Endothelial cell of umbilical vein (primary cell): ENCODE measurements around the gene EZR. TPM values are rescaled to one million over a fixed set of nuclear protein-coding genes. Genes with fewer than 3 reads are reported as not detected.

Experiments used
- BruUV-seq: library from RNA; stranded (reverse); fragments of 400-500 nt; replicated peaks from 2 replicates; lab custom pipeline; 2021; lab: Mats Ljungman, UMichigan
- CTCF ChIA-PET: fragments of 300-600, 350-600 bp; sonication (Branson Sonifier 250); formaldehyde crosslinking; loops from one replicate; lab custom pipeline; 2021; ENCODE audit warnings: antibody characterized with exemption, inconsistent platforms; lab: Charles Lee
- POLR2A ChIA-PET: fragments of 300-600, 350-600 bp; sonication (Branson Sonifier 250); formaldehyde crosslinking; loops from one replicate; lab custom pipeline; 2021; ENCODE audit warnings: antibody characterized with exemption, inconsistent platforms; lab: Charles Lee
- DNase-seq: peaks from one replicate; pipeline ENCODE4 v3.0.0-alpha.2; 2011; ENCODE audit warnings: low read depth, low spot score
- FAIRE-seq: peaks from 2 replicates; lab custom pipeline; 2011; peaks lifted over from hg19 to GRCh38; lab: Jason Lieb, UNC
- H2AFZ ChIP-seq: 2 replicates; pipeline ENCODE4 v1.6.0; 2012; ENCODE audit warnings: low read depth, low read length, control low read depth, inconsistent platforms
- H3K27ac ChIP-seq: 2 replicates; pipeline ENCODE4 v1.5.1; 2011; ENCODE audit warnings: low read depth, mild to moderate bottlenecking, control low read depth, low read length, moderate library complexity; ENCODE audit not compliant: insufficient read depth
- H3K27me3 ChIP-seq, 2 experiments: 2 replicates each; pipeline versions ENCODE4 v1.6.0 to v1.6.1; 2011; ENCODE audit warnings: low read length in 2 of 2, mixed read lengths in 1 of 2; ENCODE audit not compliant: control insufficient read depth in 2 of 2, insufficient read depth in 2 of 2
- H3K36me3 ChIP-seq, 2 experiments: 2 replicates in 1 of 2; 3 replicates in 1 of 2; pipeline ENCODE4 v1.5.1; 2011; ENCODE audit warnings: low read length in 2 of 2, mild to moderate bottlenecking in 1 of 2, moderate library complexity in 1 of 2; ENCODE audit not compliant: control insufficient read depth in 2 of 2, insufficient read depth in 2 of 2; ENCODE audit errors: extremely low read depth in 1 of 2
- H3K4me1 ChIP-seq: 3 replicates; pipeline ENCODE4 v1.5.1; 2011; ENCODE audit warnings: mild to moderate bottlenecking, low read length; ENCODE audit not compliant: control insufficient read depth, insufficient read depth; ENCODE audit errors: extremely low read depth
- H3K4me2 ChIP-seq: 2 replicates; pipeline ENCODE4 v1.6.1; 2011; ENCODE audit warnings: low read length, control low read depth, mixed read lengths; ENCODE audit not compliant: insufficient read depth
- H3K4me3 ChIP-seq, 3 experiments: fragments of 200-600 bp in 1 of 3; sonication (generic), shearing (Covaris generic) in 1 of 3; replicated peaks in 1 of 3; 2 replicates each; pipeline ENCODE4 v1.5.1; 2011 to 2016; ENCODE audit warnings: control low read depth in 3 of 3, low read length in 3 of 3, mild to moderate bottlenecking in 2 of 3, inconsistent platforms in 1 of 3, low read depth in 1 of 3, moderate library complexity in 1 of 3; ENCODE audit not compliant: insufficient read depth in 1 of 3
- H3K79me2 ChIP-seq: 2 replicates; pipeline ENCODE4 v1.6.0; 2012; ENCODE audit warnings: low read length, inconsistent platforms; ENCODE audit not compliant: control insufficient read depth, insufficient read depth
- H3K9ac ChIP-seq: replicated peaks from 2 replicates; pipeline ENCODE3; 2011; ENCODE audit warnings: low read length, control low read depth; ENCODE audit not compliant: insufficient read depth; ENCODE audit errors: extremely low read depth
- H3K9me1 ChIP-seq: replicated peaks from 3 replicates; pipeline ENCODE4 v1.6.0; 2011; ENCODE audit warnings: mild to moderate bottlenecking, low read length; ENCODE audit not compliant: control insufficient read depth, insufficient read depth; ENCODE audit errors: extremely low read depth
- H3K9me3 ChIP-seq: replicated peaks from 2 replicates; pipeline ENCODE4 v1.5.1; 2012; ENCODE audit warnings: low read length, inconsistent platforms; ENCODE audit not compliant: control insufficient read depth, insufficient read depth
- H4K20me1 ChIP-seq: replicated peaks from 2 replicates; pipeline ENCODE3; 2011; ENCODE audit warnings: mild to moderate bottlenecking, low read length; ENCODE audit not compliant: control insufficient read depth, insufficient read depth; ENCODE audit errors: extremely low read depth
- CTCF ChIP-seq, 2 donors: IDR thresholded peaks; 1 replicate in 1 of 2; 2 replicates in 1 of 2; pipeline ENCODE4 v1.5.1; 2011; ENCODE audit warnings: low read length in 2 of 2, mild to moderate bottlenecking in 2 of 2, moderate library complexity in 2 of 2, control low read depth in 1 of 2, inconsistent platforms in 1 of 2, low read depth in 1 of 2; ENCODE audit not compliant: insufficient read depth in 1 of 2; ENCODE audit errors: extremely low read depth in 1 of 2
- EZH2 ChIP-seq: IDR thresholded peaks from 2 replicates; pipeline ENCODE4 v1.6.1; 2012; ENCODE audit warnings: borderline replicate concordance, low read depth, mild to moderate bottlenecking, moderate library complexity, low read length, inconsistent platforms; ENCODE audit not compliant: severe bottlenecking
- FOS ChIP-seq: IDR thresholded peaks from 2 replicates; pipeline ENCODE4 v1.6.1; 2011; ENCODE audit warnings: mild to moderate bottlenecking, low read length, moderate library complexity, borderline replicate concordance; ENCODE audit not compliant: insufficient read depth
- GATA2 ChIP-seq: IDR thresholded peaks from 2 replicates; pipeline ENCODE4 v1.7.0; 2011; ENCODE audit warnings: low read depth, mild to moderate bottlenecking, moderate library complexity, mixed read lengths, low read length; ENCODE audit not compliant: insufficient read length, insufficient read depth
- JUN ChIP-seq: IDR thresholded peaks from 2 replicates; pipeline ENCODE4 v1.6.1; 2011; ENCODE audit warnings: borderline replicate concordance, low read depth; ENCODE audit not compliant: insufficient read length, insufficient read depth
- MAX ChIP-seq: IDR thresholded peaks from 2 replicates; pipeline ENCODE4 v1.6.1; 2011; ENCODE audit not compliant: insufficient read depth, insufficient read length
- MYC ChIP-seq: IDR thresholded peaks from one replicate; pipeline ENCODE4 v1.6.1; 2011; ENCODE audit warnings: mild to moderate bottlenecking, low read depth, low read length
- POLR2A ChIP-seq: IDR thresholded peaks from 2 replicates; pipeline ENCODE4 v1.6.1; 2012; ENCODE audit warnings: low read depth, mild to moderate bottlenecking, control low read depth, low read length
- POLR2AphosphoS5 ChIP-seq: IDR thresholded peaks from 2 replicates; pipeline ENCODE4 v1.6.1; 2012; ENCODE audit warnings: low read depth, mild to moderate bottlenecking, control low read depth, low read length, moderate library complexity; ENCODE audit not compliant: insufficient read depth
- dilution Hi-C: fragments of 300-500 bp; cut with MboI; formaldehyde crosslinking; loops from one replicate; pipeline ENCODE4 v1.15.0; 2019; ENCODE audit warnings: low sequenced_read_pairs; ENCODE audit not compliant: extremely low pct_ligation_motif_present
- intact Hi-C: fragments of 100-400 bp; cut with micrococcal nuclease; formaldehyde crosslinking; loops from one replicate; pipeline ENCODE4 v1.10.0; 2022
- polyA plus RNA-seq, 4 experiments: library from polyadenylated mRNA; depleted of rRNA in 3 of 4; stranded (reverse) in 3 of 4; unstranded in 1 of 4; fragments of >200 nt; gene quantifications; 2 replicates each; pipeline versions ENCODE4 v1.2.1 to v1.2.3, GENCODE V29; 2011 to 2012; ENCODE audit warnings: missing spikeins in 1 of 4
- total RNA-seq: library from RNA; stranded (reverse); gene quantifications from 2 replicates; pipeline ENCODE4 v1.2.3, GENCODE V29; 2021

Gene EZR
- total and polyA plus RNA-seq, 2 donors (not counting 3 experiments of a cell fraction or from before 2014, with no cell fraction given) = 58.5 to 108 TPM

- H3K36me3 ChIP-seq = no peaks in the 10 kb centered on the region
- no peaks in the 10 kb centered on the region for H3K4me1 ChIP-seq
- intact Hi-C loops (no loop called here), dilution Hi-C loops (no loop called here)
- no peak overlapping the region for H3K4me2 ChIP-seq
- H3K9me1 ChIP-seq = no peaks in the 10 kb centered on the region
- H3K9ac ChIP-seq = no peak overlapping the region
- POLR2A ChIA-PET = no interaction called here
- H3K4me3 ChIP-seq = no peak overlapping the region
- no peaks in the 10 kb centered on the region for H3K27me3 ChIP-seq
- no peaks in the 10 kb centered on the region for H3K79me2 ChIP-seq
- H2AFZ ChIP-seq = no peak overlapping the region
- no peak for DNase-seq
- H3K27ac ChIP-seq = no peak overlapping the region
- TF ChIP-seq GATA2 = no peak
- TF ChIP-seq POLR2AphosphoS5 = no peak
- no peak for TF ChIP-seq JUN
- TF ChIP-seq POLR2A = no peak
- no peak for TF ChIP-seq MAX
- no peak for TF ChIP-seq EZH2
- TF ChIP-seq CTCF (IDR thresholded peaks at IDR 0.05; ENCODE audit: extremely low read depth in 1 of 2, insufficient read depth in 1 of 2, low read depth in 1 of 2, low read length in 2 of 2) = no peak
- no peak for TF ChIP-seq MYC
- TF ChIP-seq FOS = no peak
- no peaks in the 10 kb centered on the region for H4K20me1 ChIP-seq
- no peak for FAIRE-seq
- H3K9me3 ChIP-seq = no peaks in the 10 kb centered on the region
- CTCF ChIA-PET = interaction anchor here (0.9 to 1.1 kb wide), 2 partner anchors 16 to 97 kb away, joined by 3 read pairs; no protein-coding TSS in a partner anchor
- no TSS peak for BruUV-seq
Observed at GRCh38 chr6:158841358-158841757, 22.2 kb upstream of the EZR start.
